Right lobe of liver (tissue), 6 donors: ENCODE measurements around the gene NOD2. TPM values are rescaled to one million over a fixed set of nuclear protein-coding genes. Genes with fewer than 3 reads are reported as not detected.

Experiments
- ATAC-seq, 4 donors: fragments of 200-7000 bp; cut with Tn5 transposase; one replicate each; pipeline ENCODE4 v1.9.1; 2020; ENCODE audit warnings: mild to moderate bottlenecking in 4 of 4, moderate library complexity in 4 of 4
- DNase-seq, 3 donors: peaks; one replicate each; pipeline ENCODE4 v3.0.0-alpha.2; 2020
- H3K27ac ChIP-seq, 3 donors: fragments of 200-600 bp; one replicate each; pipeline ENCODE4 v1.8.0; 2022
- H3K27me3 ChIP-seq, 2 donors: fragments of 200-600 bp; one replicate each; pipeline ENCODE4 v1.8.0; 2022
- H3K36me3 ChIP-seq, 4 donors: fragments of 200-600 bp; sonication (generic) in 1 of 4; one replicate each; pipeline versions ENCODE4 v1.5.1 to v1.8.0; 2017 to 2022; ENCODE audit warnings: control low read depth in 1 of 4
- H3K4me1 ChIP-seq, 4 donors: fragments of 200-600 bp; sonication (generic) in 1 of 4; one replicate each; pipeline versions ENCODE4 v1.5.1 to v1.8.0; 2017 to 2022; ENCODE audit warnings: control low read depth in 1 of 4
- H3K4me3 ChIP-seq, 3 donors: fragments of 200-600 bp; one replicate each; pipeline ENCODE4 v1.8.0; 2022
- H3K9me3 ChIP-seq, 4 donors: fragments of 200-600 bp; sonication (generic) in 1 of 4; one replicate each; pipeline versions ENCODE4 v1.5.1 to v1.8.0; 2017 to 2022; ENCODE audit warnings: control low read depth in 1 of 4
- POLR2A ChIP-seq: fragments of 450-650 bp; IDR thresholded peaks from one replicate; pipeline ENCODE4 v1.6.1; 2017; ENCODE audit warnings: antibody characterized with exemption, mild to moderate bottlenecking
- WGBS: methylation state at CpG from one replicate; pipeline ENCODE4 v1.1.6; 2018; ENCODE audit warnings: low coverage, low lambda C conversion rate; ENCODE audit not compliant: insufficient coverage; ENCODE audit errors: missing lambda C conversion rate; 5-methylcytosine and 5-hydroxymethylcytosine counted together
- intact Hi-C, 2 donors: fragments of 100-400 bp; cut with DNase I; formaldehyde crosslinking; loops; one replicate each; pipeline versions ENCODE4 v1.11.2 to v1.14.1; 2022
- total RNA-seq, 6 experiments: library from RNA; depleted of rRNA in 2 of 6; stranded (reverse); fragments of >200 nt in 2 of 6; fragmentation: NEBNext Ultra II Directional in 3 of 6; extraction: Animal tissue kit (Norgen Biotek cat#: 25700) in 3 of 6; gene quantifications; one replicate each; pipeline versions ENCODE4 v1.1.0 to v1.2.4, GENCODE V29; 2016 to 2023
- TF ChIP-seq, protein P1 (sequence below), 4 donors: fragments of 200-600 bp in 3 of 4; fragments of 450-650 bp in 1 of 4; IDR thresholded peaks; one replicate each; pipeline versions ENCODE4 v1.5.1 to v1.8.0; 2016 to 2022; ENCODE audit warnings: antibody characterized with exemption in 4 of 4, mild to moderate bottlenecking in 2 of 4
- donor health status: DM: no; HTN: yes; CAD: no.
- donor health status: DM: no; HTN: no; CAD: no.
- donor health status: DM: no; HTN: no; CAD: no.
- donor health status: DM: no; HTN: yes; CAD: no.
- donor health status: DM: no; HTN: yes; CAD: no.

Gene NOD2
- total RNA-seq, 6 experiments from 2014 or later, result 0.74 to 6.0 (median 1.4) TPM

DNA sequence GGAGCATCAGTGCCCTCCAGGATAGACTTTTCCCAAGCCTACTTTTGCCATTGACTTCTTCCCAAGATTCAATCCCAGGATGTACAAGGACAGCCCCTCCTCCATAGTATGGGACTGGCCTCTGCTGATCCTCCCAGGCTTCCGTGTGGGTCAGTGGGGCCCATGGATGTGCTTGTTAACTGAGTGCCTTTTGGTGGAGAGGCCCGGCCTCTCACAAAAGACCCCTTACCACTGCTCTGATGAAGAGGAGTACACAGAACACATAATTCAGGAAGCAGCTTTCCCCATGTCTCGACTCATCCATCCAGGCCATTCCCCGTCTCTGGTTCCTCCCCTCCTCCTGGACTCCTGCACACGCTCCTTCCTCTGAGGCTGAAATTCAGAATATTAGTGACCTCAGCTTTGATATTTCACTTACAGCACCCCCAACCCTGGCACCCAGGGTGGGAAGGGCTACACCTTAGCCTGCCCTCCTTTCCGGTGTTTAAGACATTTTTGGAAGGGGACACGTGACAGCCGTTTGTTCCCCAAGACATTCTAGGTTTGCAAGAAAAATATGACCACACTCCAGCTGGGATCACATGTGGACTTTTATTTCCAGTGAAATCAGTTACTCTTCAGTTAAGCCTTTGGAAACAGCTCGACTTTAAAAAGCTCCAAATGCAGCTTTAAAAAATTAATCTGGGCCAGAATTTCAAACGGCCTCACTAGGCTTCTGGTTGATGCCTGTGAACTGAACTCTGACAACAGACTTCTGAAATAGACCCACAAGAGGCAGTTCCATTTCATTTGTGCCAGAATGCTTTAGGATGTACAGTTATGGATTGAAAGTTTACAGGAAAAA is 38.8 kb downstream of the NOD2 start:
- DNase-seq (no peak), ATAC-seq (no peak)
- no peaks in the 10 kb centered on the region for H3K36me3 ChIP-seq
- no peak overlapping the region for H3K4me3 ChIP-seq
- WGBS, result 69% methylated on average over 8 of the region's 10 CpGs
- H3K4me1 ChIP-seq, result no peaks in the 10 kb centered on the region
- H3K27me3 ChIP-seq, result no peaks in the 10 kb centered on the region
- intact Hi-C loops, result no loop called here
- H3K9me3 ChIP-seq, result no peaks in the 10 kb centered on the region
- H3K27ac ChIP-seq, result no peak overlapping the region
- no peak for TF ChIP-seq POLR2A
- TF ChIP-seq, protein P1, sequence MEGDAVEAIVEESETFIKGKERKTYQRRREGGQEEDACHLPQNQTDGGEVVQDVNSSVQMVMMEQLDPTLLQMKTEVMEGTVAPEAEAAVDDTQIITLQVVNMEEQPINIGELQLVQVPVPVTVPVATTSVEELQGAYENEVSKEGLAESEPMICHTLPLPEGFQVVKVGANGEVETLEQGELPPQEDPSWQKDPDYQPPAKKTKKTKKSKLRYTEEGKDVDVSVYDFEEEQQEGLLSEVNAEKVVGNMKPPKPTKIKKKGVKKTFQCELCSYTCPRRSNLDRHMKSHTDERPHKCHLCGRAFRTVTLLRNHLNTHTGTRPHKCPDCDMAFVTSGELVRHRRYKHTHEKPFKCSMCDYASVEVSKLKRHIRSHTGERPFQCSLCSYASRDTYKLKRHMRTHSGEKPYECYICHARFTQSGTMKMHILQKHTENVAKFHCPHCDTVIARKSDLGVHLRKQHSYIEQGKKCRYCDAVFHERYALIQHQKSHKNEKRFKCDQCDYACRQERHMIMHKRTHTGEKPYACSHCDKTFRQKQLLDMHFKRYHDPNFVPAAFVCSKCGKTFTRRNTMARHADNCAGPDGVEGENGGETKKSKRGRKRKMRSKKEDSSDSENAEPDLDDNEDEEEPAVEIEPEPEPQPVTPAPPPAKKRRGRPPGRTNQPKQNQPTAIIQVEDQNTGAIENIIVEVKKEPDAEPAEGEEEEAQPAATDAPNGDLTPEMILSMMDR (IDR thresholded peaks at IDR 0.05), result no peak

DNA sequence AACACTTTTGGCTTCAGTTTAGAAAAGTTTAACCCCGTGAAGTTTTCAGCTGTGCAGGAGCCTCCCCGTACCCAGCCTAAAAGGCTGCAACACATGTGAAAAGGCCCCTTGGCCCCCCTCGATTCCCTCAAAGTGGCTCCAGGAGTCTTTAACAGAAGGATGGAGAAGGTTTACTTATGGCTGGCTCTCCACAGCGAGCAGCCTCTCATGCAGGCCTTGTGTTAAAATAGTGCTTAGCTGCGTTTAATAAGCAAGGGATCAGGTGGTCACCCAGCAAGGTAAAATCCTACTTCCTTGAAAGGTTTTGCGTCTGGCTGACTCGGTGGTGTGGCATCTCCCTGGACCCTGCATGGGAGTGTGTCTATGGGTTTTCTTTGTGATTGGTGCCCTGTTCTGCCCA is 40.1 kb downstream of the NOD2 start:
- WGBS, result 97% methylated on average over 6 of the region's 7 CpGs
- TF ChIP-seq POLR2A, result no peak
- TF ChIP-seq, protein P1 (IDR thresholded peaks at IDR 0.05), result no peak
- Histone ChIP-seq H3K4me1 (no peaks in the 10 kb centered on the region), H3K27ac (no peak overlapping the region), H3K4me3 (no peak overlapping the region), H3K36me3 (no peaks in the 10 kb centered on the region), H3K9me3 (no peaks in the 10 kb centered on the region), H3K27me3 (no peaks in the 10 kb centered on the region)
- ATAC-seq (no peak), DNase-seq (no peak)
- intact Hi-C loops, result no loop called here

DNA sequence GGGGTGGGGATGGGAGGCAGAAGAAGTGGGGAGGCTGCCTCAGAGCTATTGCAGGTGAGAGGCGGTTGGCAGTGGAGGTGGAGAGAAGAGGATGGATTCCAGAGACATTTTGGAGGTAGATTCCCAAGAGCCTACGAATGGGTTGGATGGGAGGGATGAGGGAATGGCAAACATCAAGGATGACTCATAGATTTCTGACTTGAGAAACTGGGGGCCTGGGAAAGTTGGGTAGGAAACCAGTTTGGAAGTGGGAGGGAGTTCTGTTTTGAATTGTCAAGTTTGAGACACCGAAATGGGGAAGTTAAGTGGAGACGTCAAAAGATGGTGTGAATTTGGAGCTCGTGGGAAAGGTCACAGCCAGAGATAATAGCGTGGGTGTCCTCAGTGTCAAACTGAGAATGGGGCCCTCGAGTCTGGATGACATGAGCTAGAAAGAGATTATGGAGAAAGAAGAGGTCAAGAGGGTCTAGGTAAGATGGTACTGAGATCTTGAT is 42.3 kb downstream of the NOD2 start:
- 62% methylated on average over 7 of the region's 7 CpGs for WGBS
- H3K27me3 ChIP-seq, result no peaks in the 10 kb centered on the region
- TF ChIP-seq, protein P1 (IDR thresholded peaks at IDR 0.05), result no peak
- TF ChIP-seq POLR2A, result no peak
- H3K9me3 ChIP-seq, result no peaks in the 10 kb centered on the region
- H3K4me3 ChIP-seq, result no peak overlapping the region
- no peak overlapping the region for H3K27ac ChIP-seq
- no peaks in the 10 kb centered on the region for H3K4me1 ChIP-seq
- DNase-seq (no peak), ATAC-seq (no peak)
- intact Hi-C loops, result no loop called here
- no peaks in the 10 kb centered on the region for H3K36me3 ChIP-seq

DNA sequence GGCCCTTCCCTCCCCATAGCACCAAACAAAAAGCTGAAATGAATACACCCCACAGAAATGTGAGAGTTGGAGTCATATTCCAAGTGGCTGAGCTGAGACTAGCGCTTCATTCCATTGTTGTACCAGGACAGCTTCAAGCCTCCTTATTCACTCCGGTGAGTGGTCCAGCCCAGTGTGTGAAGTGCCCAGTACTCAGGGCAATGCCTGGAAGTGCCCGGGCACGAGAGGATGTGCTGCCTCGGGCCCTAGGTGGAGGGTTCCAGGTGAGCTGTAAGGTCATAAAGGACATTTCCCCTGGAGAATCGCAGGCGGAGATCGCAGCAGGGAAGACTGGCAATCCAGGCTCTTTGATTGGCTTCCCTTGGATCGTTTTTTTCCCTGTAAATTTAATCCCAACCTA is 43.0 kb downstream of the NOD2 start:
- WGBS, result 72% methylated on average over 3 of the region's 9 CpGs
- no peaks in the 10 kb centered on the region for H3K36me3 ChIP-seq
- no peak overlapping the region for H3K27ac ChIP-seq
- H3K4me3 ChIP-seq, result no peak overlapping the region
- H3K9me3 ChIP-seq, result no peaks in the 10 kb centered on the region
- H3K27me3 ChIP-seq, result no peaks in the 10 kb centered on the region
- DNase-seq, result no peak
- intact Hi-C loops, result no loop called here
- H3K4me1 ChIP-seq, result peaks cover 0 to 4% (median 0%) of the 10 kb centered on the region in 4 donors
- ATAC-seq, result no peak
- TF ChIP-seq, protein P1 (IDR thresholded peaks at IDR 0.05), result no peak
- TF ChIP-seq POLR2A, result no peak
